DND-41 (cell line): ENCODE data around the gene DDR1.

Experiments used
- EZH2 ChIP-seq: IDR thresholded peaks from 3 replicates; pipeline ENCODE4 v1.6.1; 2012; ENCODE audit warnings: borderline replicate concordance, low read depth, mild to moderate bottlenecking, moderate library complexity, low read length, inconsistent platforms; ENCODE audit not compliant: severe bottlenecking
- TF ChIP-seq, protein P1 (sequence below): IDR thresholded peaks from 2 replicates; pipeline ENCODE4 v1.5.1; 2012; ENCODE audit warnings: borderline replicate concordance, low read length, moderate library complexity, mild to moderate bottlenecking; ENCODE audit not compliant: poor library complexity, severe bottlenecking; ENCODE audit errors: extremely low read depth

DNA sequence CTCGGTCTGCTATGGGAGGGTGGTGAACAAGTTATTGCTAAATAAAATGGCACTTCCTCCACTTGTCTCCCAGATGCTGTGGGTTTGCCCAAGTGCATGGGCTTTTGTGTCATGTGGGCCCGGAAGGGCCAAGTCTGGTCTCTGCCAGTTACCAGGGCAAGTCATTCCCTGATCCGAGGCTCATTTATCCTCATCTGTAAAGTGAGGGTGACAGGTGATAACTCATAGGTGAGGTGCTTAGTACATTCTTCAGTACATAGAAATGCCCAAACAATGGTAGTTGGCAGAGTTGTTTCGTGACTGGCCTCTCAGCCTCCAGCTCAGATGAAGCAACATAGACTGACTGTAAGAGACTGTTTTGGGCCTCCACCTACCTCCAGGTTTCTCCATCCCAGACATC, 54.4 kb downstream of the DDR1 start:
- TF ChIP-seq, protein P1, sequence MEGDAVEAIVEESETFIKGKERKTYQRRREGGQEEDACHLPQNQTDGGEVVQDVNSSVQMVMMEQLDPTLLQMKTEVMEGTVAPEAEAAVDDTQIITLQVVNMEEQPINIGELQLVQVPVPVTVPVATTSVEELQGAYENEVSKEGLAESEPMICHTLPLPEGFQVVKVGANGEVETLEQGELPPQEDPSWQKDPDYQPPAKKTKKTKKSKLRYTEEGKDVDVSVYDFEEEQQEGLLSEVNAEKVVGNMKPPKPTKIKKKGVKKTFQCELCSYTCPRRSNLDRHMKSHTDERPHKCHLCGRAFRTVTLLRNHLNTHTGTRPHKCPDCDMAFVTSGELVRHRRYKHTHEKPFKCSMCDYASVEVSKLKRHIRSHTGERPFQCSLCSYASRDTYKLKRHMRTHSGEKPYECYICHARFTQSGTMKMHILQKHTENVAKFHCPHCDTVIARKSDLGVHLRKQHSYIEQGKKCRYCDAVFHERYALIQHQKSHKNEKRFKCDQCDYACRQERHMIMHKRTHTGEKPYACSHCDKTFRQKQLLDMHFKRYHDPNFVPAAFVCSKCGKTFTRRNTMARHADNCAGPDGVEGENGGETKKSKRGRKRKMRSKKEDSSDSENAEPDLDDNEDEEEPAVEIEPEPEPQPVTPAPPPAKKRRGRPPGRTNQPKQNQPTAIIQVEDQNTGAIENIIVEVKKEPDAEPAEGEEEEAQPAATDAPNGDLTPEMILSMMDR: no peak
- TF ChIP-seq EZH2: no peak
